ENCODE data around the gene OR2M7. TPM values are rescaled to one million over a fixed set of nuclear protein-coding genes. Genes with fewer than 3 reads are reported as not detected.
"Not testable (repeated sequence)": the region's sequence is repeated elsewhere in the genome, so short reads cannot be mapped to it uniquely, and the experiment has no call there.

The OR2M7 gene, protein sequence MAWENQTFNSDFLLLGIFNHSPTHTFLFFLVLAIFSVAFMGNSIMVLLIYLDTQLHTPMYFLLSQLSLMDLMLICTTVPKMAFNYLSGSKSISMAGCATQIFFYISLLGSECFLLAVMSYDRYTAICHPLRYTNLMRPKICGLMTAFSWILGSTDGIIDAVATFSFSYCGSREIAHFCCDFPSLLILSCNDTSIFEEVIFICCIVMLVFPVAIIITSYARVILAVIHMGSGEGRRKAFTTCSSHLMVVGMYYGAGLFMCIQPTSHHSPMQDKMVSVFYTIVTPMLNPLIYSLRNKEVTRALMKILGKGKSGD
- polyA plus RNA-seq (ENCODE audit: insufficient read length in 10 of 10): not detected
- long read RNA-seq, donor 1: 0 reads
- long read RNA-seq, donor 2: 0 reads
- long read RNA-seq, donor 3: 0 reads
- long read RNA-seq, donor 4: 0 reads
- long read RNA-seq, donor 5: 0 reads
- long read RNA-seq, donor 6: 0 reads
- long read RNA-seq, donor 7: 0 reads
- long read RNA-seq, donor 8: 0 reads
- long read RNA-seq, donor 9: 0 reads

DNA sequence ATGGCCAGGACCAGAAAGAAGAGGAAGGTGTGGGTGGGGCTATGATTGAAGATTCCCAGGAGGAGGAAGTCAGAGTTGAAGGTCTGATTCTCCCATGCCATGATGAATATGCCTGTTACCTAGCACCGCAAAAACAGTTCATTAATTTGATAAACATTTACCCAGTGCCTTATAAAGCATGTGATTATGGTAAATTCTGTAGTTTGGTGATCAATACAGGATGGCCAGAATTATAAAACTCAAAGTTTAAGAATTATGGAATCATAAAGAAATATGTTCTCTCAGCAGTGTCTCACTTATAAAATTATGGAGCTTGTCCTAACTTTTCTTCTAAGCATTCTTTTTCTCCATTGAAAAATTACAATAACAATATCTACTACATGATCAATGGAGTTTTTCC lies at the start of gene OR2M7:
Gene OR2M7 (minus strand): TSS at position 101 of the 400 bp plus-strand sequence. CDS start 0 bp downstream, at position 101.
- no peak for DNase-seq

DNA sequence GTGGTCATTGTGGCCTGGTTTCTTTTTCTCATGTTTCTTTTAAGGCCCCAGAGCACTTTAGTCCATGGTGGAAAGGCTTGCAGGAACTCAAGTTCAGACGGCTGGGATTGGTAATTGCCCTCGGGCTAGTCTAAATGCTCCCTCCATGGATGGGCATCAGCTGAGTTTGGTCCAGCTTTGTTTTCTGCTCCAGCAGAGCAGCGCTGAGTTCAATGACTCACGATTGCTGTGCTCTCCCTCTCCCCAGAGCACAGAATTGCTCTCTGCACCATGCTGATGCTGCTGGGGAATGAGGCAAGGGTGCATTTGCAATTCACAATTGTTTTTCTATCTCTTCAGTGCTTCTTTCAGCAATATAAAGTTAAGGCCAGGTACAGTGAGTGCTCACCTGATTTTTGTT lies 49.4 kb upstream of the OR2M7 start:
- DNase-seq: no peak

DNA sequence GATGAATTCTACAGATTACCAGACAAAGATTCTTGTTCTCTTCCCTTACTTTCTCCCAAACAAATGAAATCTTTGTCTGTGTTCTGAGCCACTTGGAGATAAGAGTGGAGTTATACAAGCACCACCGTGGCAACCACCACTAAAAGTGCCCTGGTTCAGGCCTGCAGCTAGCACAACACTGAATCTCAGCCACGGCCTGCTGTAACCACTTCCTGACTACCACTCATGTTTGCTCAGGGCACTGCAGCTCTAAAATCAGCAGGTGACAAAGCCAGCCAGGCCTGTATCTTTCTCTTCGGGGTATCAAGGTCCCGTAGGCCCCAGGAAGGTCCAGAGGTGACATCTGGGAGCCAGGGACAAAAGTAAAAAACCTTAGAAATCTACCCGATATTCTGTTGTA lies 48.0 kb upstream of the OR2M7 start:
- DNase-seq: no peak

DNA sequence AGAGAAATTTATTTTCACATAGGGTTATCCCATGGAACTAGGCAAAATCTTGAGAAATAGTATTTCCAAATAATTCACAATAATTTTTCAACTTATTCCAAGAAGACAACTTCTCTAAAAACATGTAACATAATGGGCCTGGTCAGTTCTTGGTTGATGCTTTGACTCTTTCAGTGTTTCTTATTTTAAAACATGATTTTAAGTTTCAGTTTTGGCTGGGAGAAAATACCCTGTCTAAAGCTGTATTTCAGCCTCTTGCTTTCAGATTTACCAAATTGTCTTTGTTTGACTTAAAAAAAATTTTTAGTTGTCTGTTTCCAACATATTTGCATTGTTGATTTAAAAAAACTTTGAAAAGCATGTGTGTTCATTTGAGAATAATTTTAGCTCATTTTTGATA lies 42.2 kb upstream of the OR2M7 start:
- no peak for DNase-seq

DNA sequence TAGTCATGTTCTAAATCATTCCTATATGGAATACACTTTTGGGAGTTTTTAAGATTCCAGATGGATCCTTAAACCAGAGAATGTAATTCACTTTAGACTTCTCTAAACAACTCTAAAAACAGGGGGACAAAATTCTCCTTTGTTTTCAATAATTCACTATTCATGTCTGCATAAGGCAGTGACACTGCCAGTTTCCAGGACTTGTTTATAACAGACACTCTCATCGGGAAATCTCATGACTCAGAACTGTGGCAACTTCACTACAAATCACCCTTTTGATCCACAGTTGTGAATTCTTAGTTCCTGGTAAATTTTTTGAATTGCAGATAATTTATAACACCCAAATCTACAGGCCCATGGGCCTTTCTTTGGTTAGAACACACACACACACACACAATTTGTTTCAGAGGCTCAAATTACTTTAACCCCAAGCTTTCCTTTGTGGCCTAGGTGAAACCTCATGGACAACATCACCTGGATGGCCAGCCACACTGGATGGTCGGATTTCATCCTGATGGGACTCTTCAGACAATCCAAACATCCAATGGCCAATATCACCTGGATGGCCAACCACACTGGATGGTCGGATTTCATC lies 36.9 kb upstream of the OR2M7 start, which contains the start of gene OR2T4:
Gene OR2T4 (plus strand): TSS at position 545 of the 595 bp plus-strand sequence. CDS start 0 bp downstream, at position 545.
- no peak for DNase-seq

DNA sequence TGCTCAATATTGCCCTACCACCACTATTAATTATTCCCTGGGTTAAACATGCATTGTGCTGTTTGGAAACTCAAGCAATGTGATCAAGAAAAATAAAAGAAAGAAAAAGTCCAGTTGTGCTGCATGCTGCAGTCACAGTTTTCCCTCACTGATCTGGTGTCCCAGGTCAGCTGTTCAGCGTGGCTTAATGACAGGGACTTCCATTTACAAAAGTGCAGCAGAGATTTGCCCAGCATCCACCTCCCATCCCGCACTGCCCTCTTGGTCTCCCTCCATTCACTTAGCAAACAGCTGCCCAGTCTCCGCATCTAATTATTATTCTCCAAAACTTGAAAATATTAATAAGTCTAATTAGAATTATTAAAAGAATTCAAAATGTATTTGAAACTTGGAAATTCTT lies 35.0 kb upstream of the OR2M7 start:
- no peak for DNase-seq

DNA sequence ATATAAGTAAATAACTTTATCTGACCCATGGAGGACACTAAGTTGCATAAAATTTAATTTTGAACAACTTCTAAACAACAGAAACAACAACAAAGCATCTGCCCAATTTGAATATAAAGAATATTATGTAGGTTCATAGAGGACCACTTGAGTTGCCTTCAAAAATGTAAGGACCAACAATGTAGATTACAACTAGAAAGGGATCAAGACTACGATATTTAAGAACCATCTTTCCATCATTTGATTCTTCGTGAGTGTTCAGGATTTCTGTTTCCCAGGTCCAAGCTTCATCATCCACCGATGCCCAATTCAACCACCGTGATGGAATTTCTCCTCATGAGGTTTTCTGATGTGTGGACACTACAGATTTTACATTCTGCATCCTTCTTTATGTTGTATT lies 24.1 kb upstream of the OR2M7 start, which contains the start of gene OR14C36:
Gene OR14C36 (plus strand): TSS at position 301 of the 400 bp plus-strand sequence. CDS start 0 bp downstream, at position 301.
- no peak for DNase-seq

DNA sequence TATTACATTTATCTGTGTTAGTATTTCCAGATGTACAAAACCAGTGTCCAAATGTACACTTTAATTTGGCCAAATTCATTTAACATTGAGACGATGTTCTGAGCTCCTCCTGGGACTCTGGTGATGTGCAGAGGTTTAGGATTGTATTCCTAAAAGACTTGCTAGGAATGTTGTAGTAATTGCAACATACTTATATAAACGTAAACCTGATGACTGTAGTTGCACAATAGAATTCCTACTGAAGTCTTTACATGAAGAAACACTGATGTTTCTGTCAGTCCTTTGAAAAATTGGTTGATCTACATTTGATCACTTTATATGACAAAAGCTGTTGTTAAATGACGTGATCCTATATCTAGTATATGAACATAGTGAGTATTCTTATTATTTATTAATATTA lies 19.1 kb upstream of the OR2M7 start:
- DNase-seq: no peak

DNA sequence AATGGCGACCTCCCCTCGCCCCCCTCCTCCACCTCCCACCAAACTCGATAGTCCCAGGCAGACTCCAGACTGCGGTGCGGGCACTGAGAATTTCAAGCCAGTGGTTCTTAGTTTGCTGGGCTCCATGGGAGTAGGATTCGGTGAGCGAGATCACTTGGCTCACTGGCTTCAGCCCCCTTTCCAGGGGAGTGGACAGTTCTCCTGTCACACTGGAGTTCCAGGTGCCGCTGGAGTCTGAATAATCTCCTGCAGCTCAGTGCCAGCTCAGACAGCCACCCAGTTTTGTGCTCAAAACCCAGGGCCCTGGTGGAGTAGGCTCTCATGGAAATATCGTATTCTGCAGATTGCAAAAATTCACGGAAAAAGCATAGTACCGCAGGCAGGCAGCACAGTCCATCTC lies 7.6 kb downstream of the OR2M7 start:
- DNase-seq: no peak

DNA sequence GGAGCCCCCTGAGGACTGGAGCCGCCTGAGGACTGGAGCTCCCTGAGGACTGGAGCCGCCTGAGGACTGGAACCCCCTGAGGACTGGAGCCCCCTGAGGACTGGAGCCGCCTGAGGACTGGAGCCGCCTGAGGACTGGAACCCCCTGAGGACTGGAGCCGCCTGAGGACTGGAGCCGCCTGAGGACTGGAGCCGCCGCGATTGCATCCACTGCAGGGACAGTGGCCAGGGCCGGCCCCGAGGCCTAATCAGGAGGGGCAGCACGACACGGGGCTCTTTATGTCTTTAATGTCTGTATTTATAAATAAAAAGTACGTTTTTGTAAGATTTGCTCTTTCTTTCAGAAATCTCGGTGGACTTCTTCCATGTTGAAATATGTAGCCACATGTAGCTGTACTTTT lies 17.6 kb downstream of the OR2M7 start:
- DNase-seq: not testable (repeated sequence)

DNA sequence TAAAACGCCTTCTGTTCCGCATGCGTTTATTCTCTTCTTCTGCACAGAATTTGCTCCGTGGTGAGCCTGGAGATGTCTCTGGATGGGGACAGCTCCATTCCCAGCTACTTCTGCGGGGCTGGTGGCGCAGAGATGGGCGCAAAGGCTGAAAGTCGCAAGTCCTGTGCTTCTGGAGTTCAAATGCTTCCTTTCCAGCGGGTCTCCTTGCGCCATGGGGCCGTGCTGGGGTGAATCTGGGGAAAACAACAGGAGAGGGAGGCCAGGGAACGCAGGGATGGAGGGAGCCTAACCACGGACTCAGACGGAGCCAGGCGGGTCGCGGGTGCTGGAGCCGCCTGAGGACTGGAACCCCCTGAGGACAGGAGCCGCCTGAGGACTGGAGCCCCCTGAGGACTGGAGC lies 18.3 kb downstream of the OR2M7 start:
- DNase-seq: no peak

DNA sequence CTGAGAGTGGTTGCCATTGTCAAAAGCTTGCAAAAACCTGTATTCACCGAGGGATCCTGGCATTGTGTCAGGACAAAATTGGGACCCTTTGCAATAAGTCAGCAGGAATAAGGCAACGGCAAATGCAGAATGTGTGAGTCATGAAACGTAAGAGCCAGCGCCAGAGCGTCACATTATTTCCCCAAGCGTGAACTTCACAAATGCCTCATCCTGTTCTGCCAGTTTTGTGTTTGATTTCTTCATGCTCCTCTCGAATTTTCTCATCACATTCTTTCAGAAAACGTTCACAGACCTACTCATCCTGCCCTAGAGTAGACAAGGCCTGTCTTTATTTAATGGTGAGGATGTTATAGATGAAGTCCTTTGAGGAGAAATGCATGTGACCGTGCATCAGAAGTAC lies 18.7 kb downstream of the OR2M7 start:
- not testable (repeated sequence) for DNase-seq

DNA sequence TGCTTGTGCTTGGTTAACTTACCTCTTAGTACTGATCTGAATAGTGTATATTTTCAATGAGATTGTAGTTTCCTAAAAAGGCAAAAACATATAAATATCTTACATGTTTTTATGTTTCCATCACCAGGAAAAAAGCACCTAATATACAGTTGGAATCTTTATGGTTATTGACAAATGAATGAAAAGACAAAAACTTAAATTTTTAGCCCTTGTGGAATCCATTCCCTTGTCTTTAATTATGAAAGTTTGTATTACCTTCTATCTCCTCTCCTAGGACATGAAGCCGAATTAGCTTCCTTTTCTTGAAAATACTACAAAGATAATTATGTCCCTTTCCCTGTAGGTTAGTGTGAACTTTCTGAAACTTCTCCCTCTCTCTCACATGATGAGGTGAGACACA lies 21.0 kb downstream of the OR2M7 start, which contains the start of gene OR2T12:
Gene OR2T12 (minus strand): TSS at position 101 of the 400 bp plus-strand sequence. CDS start 7,846 bp downstream, outside the sequence.
- DNase-seq: no peak

DNA sequence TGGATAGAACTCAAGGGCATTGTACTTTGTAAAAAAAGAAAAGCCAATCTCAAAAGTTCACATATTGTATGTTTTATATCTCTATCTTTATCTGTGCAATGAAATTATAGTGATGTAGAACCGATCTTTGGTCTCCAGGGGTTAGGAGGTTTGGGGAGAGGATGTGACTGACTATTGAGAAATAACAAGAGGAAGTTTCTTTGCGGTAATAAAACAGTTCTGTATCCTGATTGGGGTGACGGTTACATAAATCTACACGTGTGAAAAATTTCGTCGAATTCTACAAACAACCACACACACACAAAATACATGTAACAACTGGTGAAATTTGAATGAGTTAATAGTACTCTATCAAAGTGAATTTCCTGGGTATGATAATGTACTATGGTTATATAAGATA lies 36.0 kb downstream of the OR2M7 start:
- DNase-seq: no peak

DNA sequence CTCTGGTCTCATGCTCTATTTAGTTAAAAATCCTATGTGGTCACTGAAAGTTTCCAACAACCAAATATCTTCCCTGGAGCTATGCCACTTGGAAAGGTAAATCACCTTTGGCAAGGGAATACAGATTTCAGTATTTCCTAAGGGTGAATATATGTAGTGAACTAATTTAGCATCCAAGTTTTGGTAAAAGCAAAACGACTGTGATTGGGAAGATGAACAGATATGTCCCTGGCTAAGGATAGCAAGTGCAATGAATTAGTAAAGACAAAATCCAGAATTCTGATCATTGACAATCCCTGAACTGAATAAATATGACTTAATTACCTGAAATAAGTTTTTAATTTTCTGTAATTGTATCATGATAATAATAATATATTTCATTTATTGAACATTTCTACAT lies 46.5 kb downstream of the OR2M7 start, which contains the start of gene OR2T33:
Gene OR2T33 (minus strand): TSS at position 101 of the 400 bp plus-strand sequence. CDS start 4,162 bp downstream, outside the sequence.
- DNase-seq: no peak

Other genes with a start within 250 kb of the OR2M7 start
- under 1 TPM in 1 of 10 donors, not detected in 9; 0.05 TPM for gene OR2L13, start 229.4 kb downstream of the OR2M7 start, polyA plus RNA-seq (ENCODE audit: insufficient read length in 10 of 10)
- not detected for gene OR2M5, start 179.4 kb downstream of the OR2M7 start, polyA plus RNA-seq (ENCODE audit: insufficient read length in 10 of 10)
- gene OR2M2, start 149.7 kb downstream of the OR2M7 start, polyA plus RNA-seq (ENCODE audit: insufficient read length in 10 of 10): not detected
- gene OR2M3, start 127.3 kb downstream of the OR2M7 start, polyA plus RNA-seq (ENCODE audit: insufficient read length in 10 of 10): under 1 TPM in 4 of 10 donors, not detected in 6; 0.01 to 0.03 (median 0.01) TPM
- under 1 TPM in 4 of 10 donors, not detected in 6; 0.01 to 0.04 (median 0.03) TPM for gene OR2M4, start 93.2 kb downstream of the OR2M7 start, polyA plus RNA-seq (ENCODE audit: insufficient read length in 10 of 10)
- not detected for gene OR2T33, start 46.6 kb downstream of the OR2M7 start, polyA plus RNA-seq (ENCODE audit: insufficient read length in 10 of 10)
- under 1 TPM in 2 of 10 donors, not detected in 8; 0.03 to 0.16 TPM for gene OR2T12, start 21.1 kb downstream of the OR2M7 start, polyA plus RNA-seq (ENCODE audit: insufficient read length in 10 of 10)
- gene OR14C36, start 24.2 kb upstream of the OR2M7 start, polyA plus RNA-seq (ENCODE audit: insufficient read length in 10 of 10): not detected
- gene OR2T4, start 37.1 kb upstream of the OR2M7 start, polyA plus RNA-seq (ENCODE audit: insufficient read length in 10 of 10): not detected
- gene OR2T6, start 51.2 kb upstream of the OR2M7 start, polyA plus RNA-seq (ENCODE audit: insufficient read length in 10 of 10): not detected
- gene OR2T1, start 78.5 kb upstream of the OR2M7 start, polyA plus RNA-seq (ENCODE audit: insufficient read length in 10 of 10): not detected
- not detected for gene OR2T2, start 121.1 kb upstream of the OR2M7 start, polyA plus RNA-seq (ENCODE audit: insufficient read length in 10 of 10)
- gene OR2T3, start 148.8 kb upstream of the OR2M7 start, polyA plus RNA-seq (ENCODE audit: insufficient read length in 10 of 10): not detected
- not detected for gene OR2T5, start 164.0 kb upstream of the OR2M7 start, polyA plus RNA-seq (ENCODE audit: insufficient read length in 10 of 10)
- gene OR2G6, start 183.5 kb upstream of the OR2M7 start, polyA plus RNA-seq (ENCODE audit: insufficient read length in 10 of 10): not detected
- gene OR2T29, start 238.2 kb upstream of the OR2M7 start, polyA plus RNA-seq (ENCODE audit: insufficient read length in 10 of 10): not detected

Data from muscle of back (tissue), 13 donors.